Neural cell (in vitro differentiated cells): ENCODE measurements around the gene GBX2. TPM values are rescaled to one million over a fixed set of nuclear protein-coding genes. Genes with fewer than 3 reads are reported as not detected.

Experiments used
- H2AFZ ChIP-seq: fragments of 200-600, 300-800 bp; sonication (generic), shearing (Covaris generic); 2 replicates; pipeline ENCODE4 v1.6.0; 2014; ENCODE audit warnings: low read depth, mild to moderate bottlenecking, antibody characterized with exemption, low read length, moderate library complexity
- H3F3A ChIP-seq: fragments of 200-600 bp; shearing (Covaris generic); 2 replicates; pipeline ENCODE4 v1.6.1; 2016; ENCODE audit warnings: mild to moderate bottlenecking, moderate library complexity, mixed read lengths, antibody characterized with exemption, low read length; ENCODE audit not compliant: insufficient read depth, poor library complexity, severe bottlenecking
- H3K27ac ChIP-seq: fragments of 200-600, 300-800 bp; sonication (generic), shearing (Covaris generic); 2 replicates; pipeline ENCODE4 v1.5.1; 2014; ENCODE audit warnings: mild to moderate bottlenecking, low read length, moderate library complexity
- H3K27me3 ChIP-seq: fragments of 300-800, 200-600 bp; sonication (generic), shearing (Covaris generic); 2 replicates; pipeline ENCODE4 v1.6.0; 2014; ENCODE audit warnings: mild to moderate bottlenecking, low read depth, low read length, moderate library complexity; ENCODE audit not compliant: insufficient read depth
- H3K36me3 ChIP-seq: fragments of 300-800, 200-600 bp; sonication (generic), shearing (Covaris generic); 2 replicates; pipeline ENCODE4 v1.5.1; 2014; ENCODE audit warnings: mild to moderate bottlenecking, antibody characterized with exemption, low read length, moderate library complexity; ENCODE audit not compliant: insufficient read depth
- H3K4me2 ChIP-seq: fragments of 300-800, 200-600 bp; sonication (generic), shearing (Covaris generic); 2 replicates; pipeline ENCODE4 v1.6.0; 2014; ENCODE audit warnings: mild to moderate bottlenecking, low read length
- H3K4me3 ChIP-seq: fragments of 300-800, 200-600 bp; sonication (generic), shearing (Covaris generic); 2 replicates; pipeline ENCODE4 v1.5.1; 2014; ENCODE audit warnings: mild to moderate bottlenecking, low read length, moderate library complexity
- H3K79me2 ChIP-seq: fragments of 200-600 bp; shearing (Covaris generic); replicated peaks from 2 replicates; pipeline ENCODE4 v1.6.0; 2014; ENCODE audit warnings: mild to moderate bottlenecking, low read length, moderate library complexity; ENCODE audit not compliant: insufficient read depth
- H3K9ac ChIP-seq: fragments of 300-800, 200-600 bp; sonication (generic), shearing (Covaris generic); 2 replicates; pipeline ENCODE4 v1.6.1; 2016; ENCODE audit warnings: mild to moderate bottlenecking, low read length, mixed read lengths
- H3K9me2 ChIP-seq: fragments of 200-600 bp; shearing (Covaris generic); 2 replicates; pipeline ENCODE4 v1.6.1; 2016; ENCODE audit warnings: mild to moderate bottlenecking, low read length, mixed read lengths; ENCODE audit not compliant: insufficient read depth
- H3K9me3 ChIP-seq: fragments of 200-600, 300-800 bp; sonication (generic), shearing (Covaris generic); 2 replicates; pipeline ENCODE4 v1.6.1; 2016; ENCODE audit warnings: mild to moderate bottlenecking, mixed run types, low read length, moderate library complexity, mixed read lengths
- H4K20me1 ChIP-seq: fragments of 200-600 bp; shearing (Covaris generic); 2 replicates; pipeline ENCODE4 v1.6.1; 2016; ENCODE audit warnings: mild to moderate bottlenecking, mixed run types; ENCODE audit not compliant: insufficient read depth
- EZH2 ChIP-seq: fragments of 200-600, 300-800 bp; shearing (Covaris generic), sonication (generic); IDR thresholded peaks from 2 replicates; pipeline ENCODE4 v1.6.1; 2014; ENCODE audit warnings: antibody characterized with exemption, low read length, borderline replicate concordance, mild to moderate bottlenecking; ENCODE audit not compliant: insufficient read depth, poor library complexity, severe bottlenecking
- MXI1 ChIP-seq: fragments of 450-650 bp; conservative IDR thresholded peaks from 2 replicates; pipeline ENCODE4 v1.6.1; 2014; ENCODE audit warnings: antibody characterized with exemption, mild to moderate bottlenecking; ENCODE audit not compliant: poor library complexity, severe bottlenecking
- POLR2AphosphoS5 ChIP-seq: IDR thresholded peaks from 2 replicates; pipeline ENCODE4 v1.6.1; 2012
- RAD21 ChIP-seq: fragments of 450-650 bp; conservative IDR thresholded peaks from 2 replicates; pipeline ENCODE4 v1.6.1; 2014; ENCODE audit warnings: antibody characterized with exemption, mild to moderate bottlenecking, moderate library complexity
- SMC3 ChIP-seq: fragments of 450-650 bp; conservative IDR thresholded peaks from 2 replicates; pipeline ENCODE4 v1.6.1; 2014; ENCODE audit warnings: antibody characterized with exemption, mild to moderate bottlenecking, moderate library complexity; ENCODE audit not compliant: poor library complexity
- TAF1 ChIP-seq: IDR thresholded peaks from 2 replicates; pipeline ENCODE4 v1.6.1; 2012; ENCODE audit warnings: low read depth
- polyA plus RNA-seq: library from polyadenylated mRNA; depleted of rRNA; stranded (reverse); fragments of >200 nt; gene quantifications from 2 replicates; pipeline ENCODE4 v1.2.3, GENCODE V29; 2014
- TF ChIP-seq, protein P1 (sequence below): IDR thresholded peaks from 2 replicates; pipeline ENCODE4 v1.6.1; 2012; ENCODE audit warnings: borderline replicate concordance
- TF ChIP-seq, protein P2 (sequence below): fragments of 450-650 bp; IDR thresholded peaks from 2 replicates; pipeline ENCODE4 v1.5.1; 2014; ENCODE audit warnings: antibody characterized with exemption, mild to moderate bottlenecking, moderate library complexity; ENCODE audit not compliant: poor library complexity, severe bottlenecking

GBX2 gene
- polyA plus RNA-seq, 1 donor from 2014 or later, result 0.92 TPM

DNA sequence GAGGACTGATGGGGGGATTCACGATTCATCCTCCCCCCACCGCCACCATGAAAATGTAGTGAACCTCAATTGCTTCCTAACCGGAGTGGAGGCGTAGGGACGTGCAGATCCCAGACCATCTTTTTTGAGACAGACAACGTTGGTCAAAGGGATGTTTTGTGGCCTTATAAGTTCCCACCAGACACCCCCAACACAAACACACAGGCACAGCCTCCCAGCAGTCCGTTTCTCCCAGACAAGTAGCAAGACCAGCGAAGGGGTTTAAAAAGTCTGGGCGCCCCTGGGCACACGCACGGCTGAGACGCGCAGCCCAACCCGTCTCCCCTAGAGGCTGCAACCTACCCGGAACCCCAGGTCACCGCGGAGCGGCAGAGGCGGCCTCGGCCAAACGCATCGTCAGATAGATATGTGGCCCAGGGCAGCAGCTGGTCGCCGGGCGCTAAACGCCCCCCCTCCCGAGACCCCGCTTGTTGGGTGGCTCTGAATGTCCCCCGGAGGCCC is 1.3 kb downstream of the GBX2 start:
- H3K9ac ChIP-seq, result no peak overlapping the region
- no peaks in the 10 kb centered on the region for H3K36me3 ChIP-seq
- H3K9me2 ChIP-seq, result no peaks in the 10 kb centered on the region
- no peak overlapping the region for H3K4me2 ChIP-seq
- H3K4me3 ChIP-seq, result peak overlapping the region; percentile 63
- peaks cover 100% of the 10 kb centered on the region for H3K27me3 ChIP-seq
- H3K27ac ChIP-seq, result no peak overlapping the region
- no peaks in the 10 kb centered on the region for H4K20me1 ChIP-seq
- H3K79me2 ChIP-seq, result no peaks in the 10 kb centered on the region
- H3K9me3 ChIP-seq, result no peaks in the 10 kb centered on the region
- TF ChIP-seq, protein P1, sequence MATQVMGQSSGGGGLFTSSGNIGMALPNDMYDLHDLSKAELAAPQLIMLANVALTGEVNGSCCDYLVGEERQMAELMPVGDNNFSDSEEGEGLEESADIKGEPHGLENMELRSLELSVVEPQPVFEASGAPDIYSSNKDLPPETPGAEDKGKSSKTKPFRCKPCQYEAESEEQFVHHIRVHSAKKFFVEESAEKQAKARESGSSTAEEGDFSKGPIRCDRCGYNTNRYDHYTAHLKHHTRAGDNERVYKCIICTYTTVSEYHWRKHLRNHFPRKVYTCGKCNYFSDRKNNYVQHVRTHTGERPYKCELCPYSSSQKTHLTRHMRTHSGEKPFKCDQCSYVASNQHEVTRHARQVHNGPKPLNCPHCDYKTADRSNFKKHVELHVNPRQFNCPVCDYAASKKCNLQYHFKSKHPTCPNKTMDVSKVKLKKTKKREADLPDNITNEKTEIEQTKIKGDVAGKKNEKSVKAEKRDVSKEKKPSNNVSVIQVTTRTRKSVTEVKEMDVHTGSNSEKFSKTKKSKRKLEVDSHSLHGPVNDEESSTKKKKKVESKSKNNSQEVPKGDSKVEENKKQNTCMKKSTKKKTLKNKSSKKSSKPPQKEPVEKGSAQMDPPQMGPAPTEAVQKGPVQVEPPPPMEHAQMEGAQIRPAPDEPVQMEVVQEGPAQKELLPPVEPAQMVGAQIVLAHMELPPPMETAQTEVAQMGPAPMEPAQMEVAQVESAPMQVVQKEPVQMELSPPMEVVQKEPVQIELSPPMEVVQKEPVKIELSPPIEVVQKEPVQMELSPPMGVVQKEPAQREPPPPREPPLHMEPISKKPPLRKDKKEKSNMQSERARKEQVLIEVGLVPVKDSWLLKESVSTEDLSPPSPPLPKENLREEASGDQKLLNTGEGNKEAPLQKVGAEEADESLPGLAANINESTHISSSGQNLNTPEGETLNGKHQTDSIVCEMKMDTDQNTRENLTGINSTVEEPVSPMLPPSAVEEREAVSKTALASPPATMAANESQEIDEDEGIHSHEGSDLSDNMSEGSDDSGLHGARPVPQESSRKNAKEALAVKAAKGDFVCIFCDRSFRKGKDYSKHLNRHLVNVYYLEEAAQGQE, result no peak
- TF ChIP-seq, protein P2, sequence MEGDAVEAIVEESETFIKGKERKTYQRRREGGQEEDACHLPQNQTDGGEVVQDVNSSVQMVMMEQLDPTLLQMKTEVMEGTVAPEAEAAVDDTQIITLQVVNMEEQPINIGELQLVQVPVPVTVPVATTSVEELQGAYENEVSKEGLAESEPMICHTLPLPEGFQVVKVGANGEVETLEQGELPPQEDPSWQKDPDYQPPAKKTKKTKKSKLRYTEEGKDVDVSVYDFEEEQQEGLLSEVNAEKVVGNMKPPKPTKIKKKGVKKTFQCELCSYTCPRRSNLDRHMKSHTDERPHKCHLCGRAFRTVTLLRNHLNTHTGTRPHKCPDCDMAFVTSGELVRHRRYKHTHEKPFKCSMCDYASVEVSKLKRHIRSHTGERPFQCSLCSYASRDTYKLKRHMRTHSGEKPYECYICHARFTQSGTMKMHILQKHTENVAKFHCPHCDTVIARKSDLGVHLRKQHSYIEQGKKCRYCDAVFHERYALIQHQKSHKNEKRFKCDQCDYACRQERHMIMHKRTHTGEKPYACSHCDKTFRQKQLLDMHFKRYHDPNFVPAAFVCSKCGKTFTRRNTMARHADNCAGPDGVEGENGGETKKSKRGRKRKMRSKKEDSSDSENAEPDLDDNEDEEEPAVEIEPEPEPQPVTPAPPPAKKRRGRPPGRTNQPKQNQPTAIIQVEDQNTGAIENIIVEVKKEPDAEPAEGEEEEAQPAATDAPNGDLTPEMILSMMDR, result no peak
- TF ChIP-seq TAF1 (no peak), EZH2 (no peak), MXI1 (no peak), RAD21 (no peak), POLR2AphosphoS5 (no peak)
- H2AFZ ChIP-seq, result no peak overlapping the region
- no peaks in the 10 kb centered on the region for H3F3A ChIP-seq

DNA sequence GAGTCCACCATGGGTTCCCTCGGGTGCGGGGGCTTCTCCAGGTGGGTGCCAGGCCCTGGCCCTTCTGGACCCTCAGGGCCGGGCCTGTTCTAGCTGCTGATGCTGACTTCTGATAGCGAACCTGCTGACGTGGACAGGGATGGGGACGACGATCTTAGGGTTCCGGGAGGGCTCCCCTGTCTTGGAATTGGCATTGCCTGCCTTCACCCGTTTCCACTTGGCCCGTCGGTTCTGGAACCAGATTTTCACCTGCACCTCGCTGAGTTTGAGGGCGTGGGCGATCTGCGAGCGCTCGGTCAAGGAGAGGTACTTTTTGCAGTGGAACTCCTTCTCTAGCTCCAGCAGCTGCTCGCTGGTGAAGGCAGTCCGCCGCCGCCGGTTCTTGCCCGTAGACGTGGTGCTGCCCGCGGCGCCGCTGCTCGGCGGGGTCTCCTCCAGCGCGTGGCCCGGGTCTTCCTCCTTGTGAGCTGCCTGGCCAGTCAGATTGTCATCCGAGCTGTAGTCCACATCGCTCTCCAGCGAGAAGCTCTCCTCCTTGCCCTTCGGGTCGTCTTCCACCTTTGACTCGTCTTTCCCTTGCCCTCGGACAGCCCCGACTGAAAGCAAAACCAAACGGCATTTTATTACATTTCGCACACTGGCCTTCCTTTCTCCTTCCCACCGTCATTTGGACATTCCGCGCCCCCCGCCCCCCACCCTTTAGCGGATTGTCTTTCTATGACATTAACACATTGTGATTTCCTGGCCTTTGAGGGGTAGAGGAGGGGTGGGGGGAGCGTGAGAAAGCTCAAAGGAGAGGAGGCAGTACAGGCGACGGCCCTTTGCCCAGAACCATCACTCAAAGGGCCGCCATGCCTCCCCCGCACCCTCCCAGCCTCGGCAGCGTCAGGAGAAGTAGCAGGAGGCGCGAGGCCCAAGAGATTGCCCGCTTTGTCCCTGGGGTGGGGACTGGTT is 2.1 kb downstream of the GBX2 start:
- H4K20me1 ChIP-seq, result no peaks in the 10 kb centered on the region
- TF ChIP-seq SMC3 (no peak), POLR2AphosphoS5 (peak; percentile 11), EZH2 (peak; percentile 46)
- TF ChIP-seq, protein P1, result no peak
- no peak overlapping the region for H2AFZ ChIP-seq

More for the DNA sequence above, 2.1 kb downstream of the GBX2 start:
- Histone ChIP-seq H3K4me2 (no peak overlapping the region), H3K27ac (no peak overlapping the region), H3K9ac (no peak overlapping the region), H3K27me3 (peaks cover 100% of the 10 kb centered on the region), H3K9me2 (no peaks in the 10 kb centered on the region), H3K36me3 (no peaks in the 10 kb centered on the region), H3F3A (no peaks in the 10 kb centered on the region), H3K9me3 (no peaks in the 10 kb centered on the region), H3K79me2 (no peaks in the 10 kb centered on the region), H3K4me3 (peak overlapping the region; percentile 63)
